RWPE2 (cell line): ENCODE measurements around the gene SRGAP2B.
A peak's percentile ranks its signal among the peaks of the same experiment; 100 is the strongest.
"Not testable (repeated sequence)": the region's sequence is repeated elsewhere in the genome, so short reads cannot be mapped to it uniquely, and the experiment has no call there.

Source experiments
- ATAC-seq: fragments of 200-7000 bp; cut with Tn5 transposase; 3 replicates; pipeline ENCODE4 v1.9.1; 2021; ENCODE audit warnings: low read depth
- DNase-seq: peaks from one replicate; pipeline ENCODE4 v3.0.0-alpha.2; 2020; ENCODE audit warnings: low spot score
- H3K27ac ChIP-seq: fragments of 450-650 bp; 2 replicates; pipeline ENCODE4 v1.5.1; 2017; ENCODE audit warnings: mild to moderate bottlenecking; ENCODE audit not compliant: poor library complexity, severe bottlenecking
- H3K27me3 ChIP-seq: fragments of 250-450 bp; sonication (Bioruptor Pico); 2 replicates; pipeline ENCODE4 v1.5.1; 2021; ENCODE audit warnings: mild to moderate bottlenecking, moderate library complexity; ENCODE audit not compliant: insufficient read depth, poor library complexity, severe bottlenecking
- H3K36me3 ChIP-seq: fragments of 250-450 bp; sonication (Bioruptor Pico); 2 replicates; pipeline ENCODE4 v1.5.1; 2020; ENCODE audit warnings: low read depth, mild to moderate bottlenecking, moderate library complexity
- H3K4me1 ChIP-seq: fragments of 250-450 bp; sonication (Bioruptor Pico); 2 replicates; pipeline ENCODE4 v1.5.1; 2021; ENCODE audit warnings: mild to moderate bottlenecking, moderate library complexity; ENCODE audit not compliant: insufficient read depth, poor library complexity, severe bottlenecking
- H3K4me3 ChIP-seq: fragments of 250-450 bp; sonication (Bioruptor Pico); 2 replicates; pipeline ENCODE4 v1.5.1; 2021; ENCODE audit warnings: mild to moderate bottlenecking, moderate library complexity; ENCODE audit not compliant: severe bottlenecking
- H3K9me3 ChIP-seq: fragments of 250-450 bp; sonication (Bioruptor Pico); 2 replicates; pipeline ENCODE4 v1.5.1; 2021; ENCODE audit warnings: mild to moderate bottlenecking, moderate library complexity; ENCODE audit not compliant: severe bottlenecking

The SRGAP2B gene

GRCh38 chr1:145005142-145005541 lies 90.0 kb downstream of the SRGAP2B start:
- H3K4me1 ChIP-seq, ATAC-seq, H3K27me3 ChIP-seq, H3K9me3 ChIP-seq, H3K36me3 ChIP-seq, H3K4me3 ChIP-seq, DNase-seq, H3K27ac ChIP-seq: not testable (repeated sequence)

GRCh38 chr1:145001381-145001780 lies 93.7 kb downstream of the SRGAP2B start:
- not testable (repeated sequence) for H3K27me3 ChIP-seq, DNase-seq, H3K4me1 ChIP-seq, H3K4me3 ChIP-seq, H3K9me3 ChIP-seq, ATAC-seq, H3K27ac ChIP-seq, H3K36me3 ChIP-seq

GRCh38 chr1:145000743-145001326 lies 94.3 kb downstream of the SRGAP2B start:
- not testable (repeated sequence) for DNase-seq, H3K4me1 ChIP-seq, ATAC-seq, H3K36me3 ChIP-seq, H3K4me3 ChIP-seq, H3K9me3 ChIP-seq, H3K27ac ChIP-seq, H3K27me3 ChIP-seq

- not testable (repeated sequence) for ATAC-seq, H3K36me3 ChIP-seq, H3K4me3 ChIP-seq, H3K27me3 ChIP-seq, H3K27ac ChIP-seq, H3K9me3 ChIP-seq, DNase-seq
- H3K4me1 ChIP-seq = peaks cover 11% of the 10 kb centered on the region
These were observed 94.9 kb downstream of the SRGAP2B start for GRCh38 chr1:145000074-145000742.

- H3K27me3 ChIP-seq, H3K36me3 ChIP-seq, ATAC-seq, H3K9me3 ChIP-seq, H3K4me3 ChIP-seq, DNase-seq: not testable (repeated sequence)
- Histone ChIP-seq H3K27ac (peak overlapping the region; percentile 82), H3K4me1 (peaks cover 11% of the 10 kb centered on the region)
These were observed 96.2 kb downstream of the SRGAP2B start for GRCh38 chr1:144998981-144999273.

GRCh38 chr1:144998134-144998980 lies 96.8 kb downstream of the SRGAP2B start:
- not testable (repeated sequence) for DNase-seq, H3K4me3 ChIP-seq, H3K36me3 ChIP-seq, H3K9me3 ChIP-seq, H3K27me3 ChIP-seq
- peak; percentile 77 for ATAC-seq
- H3K27ac ChIP-seq = peak overlapping the region; percentile 82
- H3K4me1 ChIP-seq = peaks cover 11% of the 10 kb centered on the region

GRCh38 chr1:144995833-144996410 lies 99.2 kb downstream of the SRGAP2B start:
- H3K27me3 ChIP-seq, H3K4me3 ChIP-seq, H3K36me3 ChIP-seq, DNase-seq, H3K9me3 ChIP-seq: not testable (repeated sequence)
- peak; percentile 70 for ATAC-seq
- peaks cover 11% of the 10 kb centered on the region for H3K4me1 ChIP-seq
- peak overlapping the region; percentile 49 for H3K27ac ChIP-seq

- not testable (repeated sequence) for H3K27me3 ChIP-seq, H3K27ac ChIP-seq, H3K9me3 ChIP-seq, H3K36me3 ChIP-seq, DNase-seq, H3K4me3 ChIP-seq, H3K4me1 ChIP-seq
- ATAC-seq = peak; percentile 91
These were observed 102.2 kb downstream of the SRGAP2B start for GRCh38 chr1:144992915-144993314.

- not testable (repeated sequence) for H3K36me3 ChIP-seq, ATAC-seq
These were observed 104.5 kb downstream of the SRGAP2B start for GRCh38 chr1:144990611-144991010.

GRCh38 chr1:144987131-144987530 lies 108.0 kb downstream of the SRGAP2B start:
- H3K36me3 ChIP-seq, ATAC-seq, H3K27ac ChIP-seq, H3K9me3 ChIP-seq, DNase-seq, H3K4me3 ChIP-seq, H3K4me1 ChIP-seq, H3K27me3 ChIP-seq: not testable (repeated sequence)

More at GRCh38 chr1:144990611-144991010, 104.5 kb downstream of the SRGAP2B start:
- H3K9me3 ChIP-seq, H3K4me1 ChIP-seq, H3K27ac ChIP-seq, H3K4me3 ChIP-seq, DNase-seq, H3K27me3 ChIP-seq: not testable (repeated sequence)

GRCh38 chr1:144986171-144986860 lies 108.8 kb downstream of the SRGAP2B start:
- H3K4me3 ChIP-seq, H3K4me1 ChIP-seq, H3K27me3 ChIP-seq, DNase-seq, H3K9me3 ChIP-seq, H3K36me3 ChIP-seq, ATAC-seq, H3K27ac ChIP-seq: not testable (repeated sequence)
